GM18508 (cell line): Measurements from ENCODE around the gene OR4C16.

Experiments
- ATAC-seq: cut with Tn5 transposase; IDR thresholded peaks from one replicate; pipeline ENCODE4 v1.9.1; 2021; ENCODE audit warnings: moderate number of reproducible peaks; ENCODE audit not compliant: insufficient read depth, unreplicated experiment

Gene OR4C16, protein sequence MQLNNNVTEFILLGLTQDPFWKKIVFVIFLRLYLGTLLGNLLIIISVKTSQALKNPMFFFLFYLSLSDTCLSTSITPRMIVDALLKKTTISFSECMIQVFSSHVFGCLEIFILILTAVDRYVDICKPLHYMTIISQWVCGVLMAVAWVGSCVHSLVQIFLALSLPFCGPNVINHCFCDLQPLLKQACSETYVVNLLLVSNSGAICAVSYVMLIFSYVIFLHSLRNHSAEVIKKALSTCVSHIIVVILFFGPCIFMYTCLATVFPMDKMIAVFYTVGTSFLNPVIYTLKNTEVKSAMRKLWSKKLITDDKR

DNA sequence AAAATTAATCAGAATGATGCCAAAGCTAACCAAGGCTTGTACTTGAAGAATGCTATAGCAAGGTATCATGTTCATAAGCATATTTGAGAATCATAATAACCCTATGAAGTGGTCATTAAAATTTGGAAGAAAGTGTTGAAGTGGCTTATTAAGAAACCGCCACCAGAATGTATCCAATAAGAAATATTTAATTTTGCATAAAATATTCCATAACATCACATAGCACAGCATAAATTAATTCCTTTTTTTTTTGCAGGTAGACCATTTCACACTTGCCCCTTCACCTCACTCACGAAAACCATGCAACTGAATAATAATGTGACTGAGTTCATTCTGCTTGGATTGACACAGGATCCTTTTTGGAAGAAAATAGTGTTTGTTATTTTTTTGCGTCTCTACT is at the start of gene OR4C16:
Gene OR4C16 (plus strand): TSS at position 301 of the 400 bp plus-strand sequence. CDS start 0 bp downstream, at position 301.
- ATAC-seq, result no peak

DNA sequence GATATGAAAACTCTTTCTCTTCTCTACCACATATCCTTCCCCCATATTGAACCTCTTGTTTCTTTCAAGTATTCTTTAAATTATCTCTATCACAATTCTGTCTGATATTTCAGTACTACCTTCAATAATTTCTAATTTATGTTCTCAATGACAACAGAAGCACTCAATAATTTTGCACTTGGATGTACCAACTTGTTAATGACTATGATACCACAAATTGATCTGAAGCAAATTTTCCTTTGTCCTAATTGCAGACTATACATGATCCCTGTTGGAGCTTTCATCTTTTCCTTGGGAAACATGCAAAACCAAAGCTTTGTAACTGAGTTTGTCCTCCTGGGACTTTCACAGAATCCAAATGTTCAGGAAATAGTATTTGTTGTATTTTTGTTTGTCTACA is 17.8 kb upstream of the OR4C16 start, which contains the start of gene OR4C15:
Gene OR4C15 (plus strand): TSS at position 301 of the 400 bp plus-strand sequence. CDS start 0 bp downstream, at position 301.
- no peak for ATAC-seq

DNA sequence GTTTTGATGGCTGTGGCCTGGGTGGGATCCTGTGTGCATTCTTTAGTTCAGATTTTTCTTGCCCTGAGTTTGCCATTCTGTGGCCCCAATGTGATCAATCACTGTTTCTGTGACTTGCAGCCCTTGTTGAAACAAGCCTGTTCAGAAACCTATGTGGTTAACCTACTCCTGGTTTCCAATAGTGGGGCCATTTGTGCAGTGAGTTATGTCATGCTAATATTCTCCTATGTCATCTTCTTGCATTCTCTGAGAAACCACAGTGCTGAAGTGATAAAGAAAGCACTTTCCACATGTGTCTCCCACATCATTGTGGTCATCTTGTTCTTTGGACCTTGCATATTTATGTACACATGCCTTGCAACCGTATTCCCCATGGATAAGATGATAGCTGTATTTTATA is 620 bp downstream of the OR4C16 start:
- ATAC-seq, result peak; percentile 93

DNA sequence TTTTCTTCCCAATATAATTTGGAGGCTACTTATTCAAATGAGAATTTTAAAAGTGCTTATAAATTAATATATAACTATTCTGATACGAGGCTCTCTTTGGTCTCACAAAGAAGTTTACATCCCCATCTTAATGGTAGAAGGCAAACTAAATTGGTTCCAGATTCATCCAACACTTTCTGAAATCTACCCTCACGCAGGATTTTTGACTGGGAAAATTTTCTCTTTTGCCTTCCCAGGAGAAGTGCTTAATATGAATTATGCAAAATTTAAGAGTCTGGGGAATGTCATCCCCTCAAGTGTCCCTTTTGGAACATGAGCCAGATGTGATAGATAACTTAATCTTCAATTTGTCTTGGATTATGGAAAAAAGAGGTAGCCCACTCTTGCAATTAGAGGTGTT is 35.6 kb downstream of the OR4C16 start, which contains the start of gene OR4C11:
Gene OR4C11 (minus strand): TSS at position 101 of the 400 bp plus-strand sequence. CDS start 3,272 bp downstream, outside the sequence.
- no peak for ATAC-seq
